ENCODE data around the gene CCDC150.

DNA sequence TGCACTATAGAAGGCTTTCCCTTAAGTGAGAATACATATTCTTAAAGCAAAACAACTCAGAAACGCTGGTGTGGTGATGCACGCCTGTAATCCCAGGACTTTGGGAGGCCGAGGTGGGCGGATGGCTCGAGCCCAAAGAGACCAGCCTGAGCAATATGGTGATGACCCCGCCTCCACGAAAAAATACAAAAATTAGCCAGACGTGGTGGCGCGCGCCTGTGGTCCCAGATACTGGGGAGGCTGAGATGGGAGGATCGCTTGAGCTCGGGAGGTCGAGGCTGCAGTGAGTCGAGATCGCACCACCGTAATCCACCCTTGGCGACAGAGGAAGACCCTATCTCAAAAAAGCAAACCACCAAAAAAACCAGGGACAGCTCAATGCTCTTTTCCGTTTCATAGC is 750 bp upstream of the CCDC150 start:
- TF ChIP-seq BCL11A (IDR thresholded peaks at IDR 0.05; ENCODE audit: low read depth in 2 of 2, low read length in 2 of 2) (no peak), HDAC2 (IDR thresholded peaks at IDR 0.05; ENCODE audit: borderline replicate concordance in 1 of 2, low read depth in 2 of 2, low read length in 2 of 2) (no peak), SP1 (IDR thresholded peaks at IDR 0.05; ENCODE audit: low read depth, low read length) (no peak)
- TF ChIP-seq, protein P1, sequence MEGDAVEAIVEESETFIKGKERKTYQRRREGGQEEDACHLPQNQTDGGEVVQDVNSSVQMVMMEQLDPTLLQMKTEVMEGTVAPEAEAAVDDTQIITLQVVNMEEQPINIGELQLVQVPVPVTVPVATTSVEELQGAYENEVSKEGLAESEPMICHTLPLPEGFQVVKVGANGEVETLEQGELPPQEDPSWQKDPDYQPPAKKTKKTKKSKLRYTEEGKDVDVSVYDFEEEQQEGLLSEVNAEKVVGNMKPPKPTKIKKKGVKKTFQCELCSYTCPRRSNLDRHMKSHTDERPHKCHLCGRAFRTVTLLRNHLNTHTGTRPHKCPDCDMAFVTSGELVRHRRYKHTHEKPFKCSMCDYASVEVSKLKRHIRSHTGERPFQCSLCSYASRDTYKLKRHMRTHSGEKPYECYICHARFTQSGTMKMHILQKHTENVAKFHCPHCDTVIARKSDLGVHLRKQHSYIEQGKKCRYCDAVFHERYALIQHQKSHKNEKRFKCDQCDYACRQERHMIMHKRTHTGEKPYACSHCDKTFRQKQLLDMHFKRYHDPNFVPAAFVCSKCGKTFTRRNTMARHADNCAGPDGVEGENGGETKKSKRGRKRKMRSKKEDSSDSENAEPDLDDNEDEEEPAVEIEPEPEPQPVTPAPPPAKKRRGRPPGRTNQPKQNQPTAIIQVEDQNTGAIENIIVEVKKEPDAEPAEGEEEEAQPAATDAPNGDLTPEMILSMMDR (IDR thresholded peaks at IDR 0.05; ENCODE audit: control extremely low read depth in 1 of 3, insufficient read depth in 1 of 3, low read depth in 1 of 3, low read length in 3 of 3): no peak
